Stimulated activated CD8-positive, alpha-beta memory T cell treated with anti-CD3 and anti-CD28 coated beads, Interleukin-7, amount 100 ng/mL, for 24 hours (primary cell): ENCODE data around the gene COX6B2.
"Not testable (repeated sequence)": the region's sequence is repeated elsewhere in the genome, so short reads cannot be mapped to it uniquely, and the experiment has no call there.

ENCODE experiments used
- DNase-seq: peaks from one replicate; pipeline ENCODE4 v3.0.0-alpha.2; 2020; ENCODE audit warnings: low read depth

Gene COX6B2

GRCh38 chr19:55341595-55342531 is 12.7 kb downstream of the COX6B2 start:
- DNase-seq: no peak

GRCh38 chr19:55341171-55341588 is 13.3 kb downstream of the COX6B2 start:
- DNase-seq: peak; percentile 27

GRCh38 chr19:55340784-55341147 is 13.8 kb downstream of the COX6B2 start:
- no peak for DNase-seq

GRCh38 chr19:55339889-55340783 is 14.4 kb downstream of the COX6B2 start:
- DNase-seq: no peak

- peak; percentile 100 for DNase-seq
Measured at GRCh38 chr19:55339105-55339888, 15.2 kb downstream of the COX6B2 start, which contains the start of gene KMT5C. Gene KMT5C (plus strand): TSS chr19:55339876. CDS start chr19:55341937, 2,061 bp downstream.

- no peak for DNase-seq
Measured at GRCh38 chr19:55336101-55336500, 18.4 kb downstream of the COX6B2 start.

GRCh38 chr19:55333870-55334269 is 20.6 kb downstream of the COX6B2 start:
- no peak for DNase-seq

GRCh38 chr19:55329791-55330190 is 24.7 kb downstream of the COX6B2 start:
- DNase-seq: not testable (repeated sequence)

GRCh38 chr19:55328774-55329318 is 25.7 kb downstream of the COX6B2 start:
- DNase-seq: not testable (repeated sequence)

- no peak for DNase-seq
Measured at GRCh38 chr19:55325172-55325571, 29.3 kb downstream of the COX6B2 start, which contains the start of gene TMEM150B. Gene TMEM150B (minus strand): TSS chr19:55325341. CDS start chr19:55321036, 4,305 bp downstream.

- no peak for DNase-seq
Measured at GRCh38 chr19:55324662-55325061, 29.9 kb downstream of the COX6B2 start.

- DNase-seq: no peak
Measured at GRCh38 chr19:55322204-55322885, 32.2 kb downstream of the COX6B2 start.

- no peak for DNase-seq
Measured at GRCh38 chr19:55321466-55322137, 32.9 kb downstream of the COX6B2 start.

- no peak for DNase-seq
Measured at GRCh38 chr19:55320844-55321419, 33.6 kb downstream of the COX6B2 start.

- DNase-seq: no peak
Measured at GRCh38 chr19:55319785-55320184, 34.7 kb downstream of the COX6B2 start.

GRCh38 chr19:55316646-55317045 is 37.9 kb downstream of the COX6B2 start:
- no peak for DNase-seq

GRCh38 chr19:55315956-55316525 is 38.5 kb downstream of the COX6B2 start:
- DNase-seq: no peak

GRCh38 chr19:55314396-55314795 is 40.1 kb downstream of the COX6B2 start:
- no peak for DNase-seq
